ENCODE data around the gene SPO11. TPM values are rescaled to one million over a fixed set of nuclear protein-coding genes. Genes with fewer than 3 reads are reported as not detected.
A peak's percentile ranks its signal among the peaks of the same experiment; 100 is the strongest.
"Not testable (repeated sequence)": the region's sequence is repeated elsewhere in the genome, so short reads cannot be mapped to it uniquely, and the experiment has no call there.

Gene SPO11
- total RNA-seq, 1 donor from 2014 or later, result not detected

GRCh38 chr20:57346477-57346876, 16.9 kb downstream of the SPO11 start:
- Histone ChIP-seq H3K36me3 (no peaks in the 10 kb centered on the region), H3K4me3 (no peak overlapping the region), H4K20me1 (ENCODE audit: low read depth) (peaks cover under 1% of the 10 kb centered on the region), H3K4me2 (no peak overlapping the region), H3F3A (ENCODE audit: low read depth) (peaks cover 21% of the 10 kb centered on the region), H3K9ac (no peak overlapping the region), H3K27ac (no peak overlapping the region), H3K4me1 (no peaks in the 10 kb centered on the region), H2AFZ (replicated peaks) (no peak overlapping the region), H3K9me3 (ENCODE audit: low read depth) (no peaks in the 10 kb centered on the region), H3K27me3 (peaks cover 5% of the 10 kb centered on the region), H3K79me2 (ENCODE audit: low read depth) (peaks cover 4% of the 10 kb centered on the region)
- H3K9me3 Mint-ChIP-seq, result no peaks in the 10 kb centered on the region
- no peak overlapping the region for H3K4me3 Mint-ChIP-seq
- no peaks in the 10 kb centered on the region for H3K36me3 Mint-ChIP-seq
- H3K4me1 Mint-ChIP-seq, result peaks cover under 1% of the 10 kb centered on the region
- H3K27me3 Mint-ChIP-seq (ENCODE audit: insufficient read depth, low read depth), result no peaks in the 10 kb centered on the region
- TF ChIP-seq, protein P1, sequence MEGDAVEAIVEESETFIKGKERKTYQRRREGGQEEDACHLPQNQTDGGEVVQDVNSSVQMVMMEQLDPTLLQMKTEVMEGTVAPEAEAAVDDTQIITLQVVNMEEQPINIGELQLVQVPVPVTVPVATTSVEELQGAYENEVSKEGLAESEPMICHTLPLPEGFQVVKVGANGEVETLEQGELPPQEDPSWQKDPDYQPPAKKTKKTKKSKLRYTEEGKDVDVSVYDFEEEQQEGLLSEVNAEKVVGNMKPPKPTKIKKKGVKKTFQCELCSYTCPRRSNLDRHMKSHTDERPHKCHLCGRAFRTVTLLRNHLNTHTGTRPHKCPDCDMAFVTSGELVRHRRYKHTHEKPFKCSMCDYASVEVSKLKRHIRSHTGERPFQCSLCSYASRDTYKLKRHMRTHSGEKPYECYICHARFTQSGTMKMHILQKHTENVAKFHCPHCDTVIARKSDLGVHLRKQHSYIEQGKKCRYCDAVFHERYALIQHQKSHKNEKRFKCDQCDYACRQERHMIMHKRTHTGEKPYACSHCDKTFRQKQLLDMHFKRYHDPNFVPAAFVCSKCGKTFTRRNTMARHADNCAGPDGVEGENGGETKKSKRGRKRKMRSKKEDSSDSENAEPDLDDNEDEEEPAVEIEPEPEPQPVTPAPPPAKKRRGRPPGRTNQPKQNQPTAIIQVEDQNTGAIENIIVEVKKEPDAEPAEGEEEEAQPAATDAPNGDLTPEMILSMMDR (IDR thresholded peaks at IDR 0.05), result peak; percentile 93
- TF ChIP-seq EZH2 (IDR thresholded peaks at IDR 0.05), result no peak
- DNase-seq (ENCODE audit: low spot score), result peak; percentile 86
- no peak overlapping the region for H3K27ac Mint-ChIP-seq

- Histone ChIP-seq H3K79me2 (ENCODE audit: low read depth) (peaks cover 14% of the 10 kb centered on the region), H4K20me1 (ENCODE audit: low read depth) (peaks cover 10% of the 10 kb centered on the region), H3K9me3 (ENCODE audit: low read depth) (no peaks in the 10 kb centered on the region), H3K9ac (no peak overlapping the region), H3K27me3 (no peaks in the 10 kb centered on the region), H3K36me3 (no peaks in the 10 kb centered on the region), H3K4me2 (no peak overlapping the region), H2AFZ (replicated peaks) (no peak overlapping the region), H3K4me3 (no peak overlapping the region), H3F3A (ENCODE audit: low read depth) (peaks cover 21% of the 10 kb centered on the region), H3K4me1 (peaks cover 7% of the 10 kb centered on the region), H3K27ac (no peak overlapping the region)
- Mint-ChIP-seq H3K27ac (no peak overlapping the region), H3K9me3 (no peaks in the 10 kb centered on the region), H3K4me1 (peaks cover 7% of the 10 kb centered on the region), H3K27me3 (ENCODE audit: insufficient read depth, low read depth) (no peaks in the 10 kb centered on the region), H3K36me3 (no peaks in the 10 kb centered on the region), H3K4me3 (no peak overlapping the region)
- TF ChIP-seq EZH2 (IDR thresholded peaks at IDR 0.05), result no peak
- TF ChIP-seq, protein P1 (IDR thresholded peaks at IDR 0.05), result no peak
- TF ChIP-seq EZH2phosphoT487 (IDR thresholded peaks at IDR 0.05), result no peak
- no peak for DNase-seq (ENCODE audit: low spot score)
These were observed 17.8 kb downstream of the SPO11 start for GRCh38 chr20:57347393-57347792.

GRCh38 chr20:57348200-57348921, 18.8 kb downstream of the SPO11 start:
- H3K9ac ChIP-seq; H3K27ac ChIP-seq; H3K36me3 ChIP-seq; H3K27me3 Mint-ChIP-seq (ENCODE audit: insufficient read depth, low read depth); H3K4me3 Mint-ChIP-seq; DNase-seq (ENCODE audit: low spot score); H3K36me3 Mint-ChIP-seq; H3K27me3 ChIP-seq; H3K9me3 ChIP-seq (ENCODE audit: low read depth); H3K27ac Mint-ChIP-seq; H3K4me2 ChIP-seq; H3K9me3 Mint-ChIP-seq; H2AFZ ChIP-seq (replicated peaks); H3K4me3 ChIP-seq: not testable (repeated sequence)
- H3K4me1 Mint-ChIP-seq, result peaks cover 10% of the 10 kb centered on the region
- Histone ChIP-seq H3K4me1 (peaks cover 11% of the 10 kb centered on the region), H4K20me1 (ENCODE audit: low read depth) (peaks cover 20% of the 10 kb centered on the region), H3K79me2 (ENCODE audit: low read depth) (peaks cover 23% of the 10 kb centered on the region), H3F3A (ENCODE audit: low read depth) (peaks cover 17% of the 10 kb centered on the region)

DNA sequence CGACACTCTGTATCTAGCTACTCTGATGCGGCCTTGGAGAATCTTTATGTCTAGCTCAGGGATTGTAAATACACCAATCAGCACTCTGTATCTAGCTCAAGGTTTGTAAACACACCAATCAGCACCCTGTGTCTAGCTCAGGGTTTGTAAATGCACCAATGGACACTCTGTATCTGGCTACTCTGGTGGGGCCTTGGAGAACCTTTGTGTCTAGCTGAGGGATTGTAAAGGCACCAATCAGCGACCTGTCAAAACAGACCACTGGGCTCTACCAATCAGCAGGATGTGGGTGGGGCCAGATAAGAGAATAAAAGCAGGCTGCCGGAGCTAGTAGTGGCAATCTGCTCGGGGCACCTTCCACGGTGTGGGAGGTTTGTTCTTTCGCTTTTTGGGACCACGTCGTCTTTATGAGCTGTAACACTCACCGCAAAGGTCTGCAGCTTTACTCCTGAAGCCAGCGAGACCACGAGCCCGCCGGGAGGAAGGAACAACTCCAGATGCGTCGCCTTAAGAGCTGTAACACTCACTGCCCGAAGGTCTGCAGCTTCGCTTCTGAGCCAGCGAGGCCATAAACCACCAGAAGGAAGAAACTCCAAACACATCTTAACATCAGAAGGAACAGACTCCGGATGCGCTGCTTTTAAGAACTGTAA, 19.4 kb downstream of the SPO11 start:
- not testable (repeated sequence) for H3K9me3 ChIP-seq (ENCODE audit: low read depth); H3K27me3 ChIP-seq; H3K27ac ChIP-seq; H3K27me3 Mint-ChIP-seq (ENCODE audit: insufficient read depth, low read depth); H3K9me3 Mint-ChIP-seq; DNase-seq (ENCODE audit: low spot score); H3K36me3 ChIP-seq; H3K36me3 Mint-ChIP-seq; H3K4me2 ChIP-seq; H2AFZ ChIP-seq (replicated peaks); H3K9ac ChIP-seq; H3K4me3 ChIP-seq; H3K27ac Mint-ChIP-seq
- Mint-ChIP-seq H3K4me3 (peak overlapping the region; percentile 54), H3K4me1 (peaks cover 10% of the 10 kb centered on the region)
- peaks cover 17% of the 10 kb centered on the region for H3F3A ChIP-seq (ENCODE audit: low read depth)
- H3K79me2 ChIP-seq (ENCODE audit: low read depth), result peaks cover 30% of the 10 kb centered on the region
- H3K4me1 ChIP-seq, result peaks cover 11% of the 10 kb centered on the region
- H4K20me1 ChIP-seq (ENCODE audit: low read depth), result peaks cover 21% of the 10 kb centered on the region
